NCI-H1092 treated with DMSO at 0.1 percent for 48 hours (cell line): ENCODE results near the gene WDPCP.
"Not testable (repeated sequence)": the region's sequence is repeated elsewhere in the genome, so short reads cannot be mapped to it uniquely, and the experiment has no call there.

Experiments
- DNase-seq: peaks from one replicate; lab custom pipeline; 2025; lab: John Stamatoyannopoulos, UW

WDPCP gene

DNA sequence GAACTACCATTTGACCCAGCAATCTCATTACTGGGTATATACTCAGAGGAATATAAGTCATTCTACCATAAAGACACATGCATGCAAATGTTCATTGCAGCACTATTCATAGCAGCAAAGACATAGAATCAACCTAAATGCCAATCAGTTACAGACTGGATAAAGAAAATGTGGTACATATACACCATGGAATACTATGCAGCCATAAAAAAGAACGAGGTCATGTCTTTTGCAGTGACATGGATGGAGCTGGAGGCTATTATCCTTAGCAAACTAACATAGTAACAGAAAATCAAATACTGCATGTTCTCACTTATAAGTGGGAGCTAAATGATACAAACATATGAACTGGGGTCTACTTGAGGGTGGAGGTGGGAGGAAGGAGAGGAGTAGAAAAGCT lies 230.6 kb downstream of the WDPCP start:
- DNase-seq: not testable (repeated sequence)

DNA sequence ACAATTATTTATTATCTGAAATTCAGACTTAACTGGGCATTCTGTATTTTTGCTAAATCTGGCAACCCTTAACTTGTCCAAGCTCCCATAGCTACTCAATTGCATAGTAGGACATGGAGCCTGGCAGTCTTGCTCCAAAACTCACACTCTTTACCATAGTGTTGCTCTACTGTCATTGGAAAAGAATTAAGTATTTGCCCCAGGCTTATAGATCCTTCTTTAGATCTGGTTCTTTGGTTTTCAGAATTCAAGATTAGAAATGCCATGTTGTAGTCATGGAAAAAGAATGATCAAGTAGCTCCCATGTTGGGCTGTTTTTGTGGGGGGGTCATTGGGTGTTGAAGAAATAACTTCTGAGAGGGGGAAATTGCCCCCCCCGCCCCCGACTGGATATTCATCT lies 240.9 kb downstream of the WDPCP start:
- no peak for DNase-seq

DNA sequence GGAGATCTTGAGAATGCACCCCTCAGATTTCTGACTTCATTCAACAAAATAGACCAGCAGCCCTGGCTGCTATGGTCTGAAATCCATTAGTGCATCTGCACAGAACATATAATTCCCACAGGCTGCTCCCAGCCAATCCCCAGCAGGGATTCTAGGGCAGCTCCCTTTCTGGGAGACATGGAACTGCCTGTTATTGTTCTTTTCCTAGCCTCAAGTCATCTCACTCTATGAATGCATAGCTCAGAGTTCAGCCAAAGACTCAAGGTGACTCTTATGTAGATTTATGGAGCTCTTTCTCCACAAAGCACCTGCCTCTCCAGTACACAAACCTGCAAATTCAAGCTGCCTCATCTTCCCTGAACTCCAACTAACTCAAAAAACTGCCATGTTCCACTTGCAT lies 241.9 kb downstream of the WDPCP start:
- DNase-seq: no peak

- DNase-seq: no peak
Measured at GRCh38 chr2:63345285-63345633, 243.0 kb downstream of the WDPCP start.

DNA sequence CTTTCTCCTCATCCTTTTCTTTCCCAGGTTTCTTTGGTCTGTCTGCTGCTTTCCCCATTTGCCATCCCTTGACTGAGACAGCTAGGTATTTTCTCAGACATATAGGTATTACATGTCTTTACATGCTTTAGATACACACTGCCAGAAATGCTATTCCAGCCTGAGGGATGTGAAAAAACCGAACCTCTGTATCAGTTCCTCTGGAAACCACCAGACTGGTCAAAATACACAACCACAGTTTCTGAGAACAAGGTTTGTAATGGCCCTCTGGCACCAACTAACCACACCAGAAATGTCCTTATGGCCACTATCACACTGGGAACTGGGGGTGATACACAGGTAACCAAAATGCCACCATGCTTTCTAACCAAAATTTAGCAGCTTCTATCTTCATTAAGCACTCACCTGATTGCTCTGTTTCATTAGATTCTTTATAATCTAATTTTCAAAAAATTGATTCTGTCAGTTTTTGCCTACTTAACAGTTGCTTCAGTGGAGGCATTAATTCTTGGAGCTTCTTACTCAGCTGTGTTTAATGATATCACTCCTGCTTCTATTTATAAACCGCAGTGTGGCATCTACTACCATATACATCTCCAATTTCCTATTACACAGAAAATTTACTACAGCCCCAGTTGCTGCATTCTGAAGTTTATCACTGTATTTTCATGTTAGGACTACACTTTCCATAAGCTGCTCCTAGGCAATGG lies 243.5 kb downstream of the WDPCP start:
- DNase-seq: no peak

DNA sequence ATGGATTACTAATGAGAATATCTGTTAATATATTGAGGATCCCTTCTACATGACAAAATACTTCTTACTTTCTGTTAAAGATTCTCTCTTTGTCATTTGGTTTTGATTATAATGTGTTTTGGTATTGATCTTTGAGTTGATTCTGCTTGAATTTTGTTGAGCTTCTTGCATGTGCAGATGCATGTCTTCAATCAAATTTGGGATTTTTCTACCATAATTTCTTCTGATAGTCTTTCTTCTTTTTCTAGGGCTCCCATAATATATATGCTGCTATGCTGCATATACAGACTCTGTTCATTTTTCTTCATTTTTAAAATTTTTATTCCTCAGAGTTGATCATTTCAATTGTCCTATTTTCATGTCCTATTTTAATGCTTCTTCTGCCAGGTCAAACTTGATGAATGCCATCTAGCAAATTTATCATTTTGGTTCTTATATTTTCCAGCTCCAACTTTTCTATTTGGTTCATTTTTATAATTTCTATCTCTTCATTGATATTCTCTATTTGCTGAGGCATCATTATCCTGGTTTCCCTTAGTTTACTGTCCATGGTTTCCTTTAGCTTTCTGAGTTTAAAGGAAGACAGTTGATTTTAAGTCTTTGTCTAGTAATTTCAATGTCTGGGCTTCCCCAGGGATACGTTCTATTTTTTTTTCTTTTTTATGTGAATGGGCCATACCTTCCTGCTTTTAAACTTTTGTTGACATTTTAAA lies 244.7 kb downstream of the WDPCP start:
- no peak for DNase-seq

DNA sequence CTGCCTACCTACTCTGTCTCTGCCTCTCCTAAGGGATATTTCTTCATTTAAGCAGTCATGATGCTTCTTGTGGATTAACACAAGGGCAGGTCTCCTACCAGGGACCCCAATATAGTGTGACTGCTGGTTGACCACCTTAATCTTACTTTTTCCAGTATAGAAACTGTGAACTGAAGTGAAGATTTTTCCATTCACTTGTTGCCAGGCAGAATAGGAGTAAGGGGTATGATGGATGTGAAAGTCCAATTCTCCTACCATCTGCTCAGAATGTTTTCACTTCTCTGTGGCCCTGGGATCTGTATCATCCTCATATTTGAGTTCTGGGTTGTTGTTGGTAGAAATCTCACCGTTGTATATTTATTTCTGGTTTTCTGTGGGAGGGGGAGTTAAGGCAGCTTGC lies 247.8 kb downstream of the WDPCP start:
- DNase-seq: no peak

DNA sequence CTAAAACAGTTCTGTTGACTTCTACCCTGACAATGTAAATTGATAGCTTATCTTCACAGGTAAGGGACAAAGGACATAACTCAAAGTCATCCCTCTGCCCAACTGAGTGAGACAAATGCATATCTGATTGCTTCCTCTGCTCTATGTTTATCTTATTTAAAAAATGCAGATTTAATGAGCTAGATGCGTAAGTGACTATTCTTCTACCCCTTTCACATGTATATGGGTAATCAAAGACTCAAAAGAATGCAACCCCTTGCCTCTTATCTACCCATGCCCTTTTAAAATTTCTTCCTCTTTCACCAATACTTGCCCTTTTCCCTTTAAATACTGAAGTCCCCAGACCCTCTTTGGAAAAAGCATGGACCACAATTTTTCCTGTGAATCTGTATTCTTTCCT lies 253.4 kb downstream of the WDPCP start:
- no peak for DNase-seq

GRCh38 chr2:63326473-63326872 lies 261.8 kb downstream of the WDPCP start:
- DNase-seq: no peak

GRCh38 chr2:63323662-63324061 lies 264.6 kb downstream of the WDPCP start:
- not testable (repeated sequence) for DNase-seq

- not testable (repeated sequence) for DNase-seq
Measured at GRCh38 chr2:63321973-63322372, 266.3 kb downstream of the WDPCP start.

- no peak for DNase-seq
Measured at GRCh38 chr2:63320669-63321068, 267.6 kb downstream of the WDPCP start.

- no peak for DNase-seq
Measured at GRCh38 chr2:63310614-63311013, 277.7 kb downstream of the WDPCP start.

GRCh38 chr2:63301481-63301880 lies 286.8 kb downstream of the WDPCP start:
- no peak for DNase-seq

DNA sequence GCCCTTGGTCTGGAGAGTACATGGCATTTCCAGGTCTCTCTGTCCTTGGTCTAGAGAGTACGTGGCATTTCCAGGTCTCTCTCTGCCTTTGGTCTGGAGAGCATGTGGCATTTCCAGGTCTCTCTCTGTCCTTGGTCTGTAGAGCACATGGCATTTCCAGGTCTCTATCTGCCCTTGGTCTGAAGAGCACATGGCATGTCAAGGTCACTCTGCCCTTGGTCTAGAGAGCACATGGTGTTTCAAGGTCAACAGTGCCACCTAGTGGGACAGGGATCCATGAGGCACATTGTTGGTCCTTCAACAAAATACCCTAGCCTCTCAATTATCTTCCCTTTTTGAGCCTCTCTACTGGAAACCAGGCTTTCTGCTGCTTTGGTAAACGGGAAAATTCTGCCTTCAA lies 287.4 kb downstream of the WDPCP start:
- no peak for DNase-seq

DNA sequence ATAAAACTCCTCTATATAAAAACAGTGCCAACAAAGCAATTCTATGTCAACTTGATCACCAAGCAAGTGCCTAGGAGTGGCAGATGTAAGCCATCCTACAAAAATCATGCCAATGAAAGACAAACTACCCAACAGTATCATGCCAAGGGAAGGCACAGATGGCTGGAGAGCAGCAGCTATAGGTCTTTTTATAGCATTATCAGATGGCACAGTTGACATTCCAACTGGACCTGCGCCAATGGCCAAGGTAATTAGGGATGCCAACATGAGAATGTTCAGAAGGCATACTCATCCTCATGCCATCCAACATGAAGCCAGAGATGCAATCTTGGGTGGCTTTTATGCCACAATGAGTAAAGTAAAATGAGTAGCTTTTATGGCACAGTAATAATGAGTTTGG lies 300.3 kb downstream of the WDPCP start:
- no peak for DNase-seq

DNA sequence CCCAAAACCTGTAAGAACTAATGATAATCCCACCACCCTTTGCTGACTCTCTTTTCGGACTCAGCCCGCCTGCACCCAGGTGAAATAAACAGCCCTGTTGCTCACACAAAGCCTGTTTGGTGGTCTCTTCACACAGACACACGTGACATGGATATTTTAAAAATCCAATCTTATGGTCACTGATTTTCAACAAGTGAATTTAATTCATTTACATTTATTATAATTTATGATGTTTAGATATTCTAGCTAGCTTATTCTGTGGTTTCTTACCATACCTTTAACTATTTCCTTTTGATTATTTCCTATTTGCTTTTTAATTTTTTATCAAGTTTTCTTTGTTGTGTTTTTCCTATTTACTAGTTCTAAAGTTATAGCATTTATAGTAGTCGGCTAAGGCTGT lies 301.8 kb downstream of the WDPCP start:
- not testable (repeated sequence) for DNase-seq

DNA sequence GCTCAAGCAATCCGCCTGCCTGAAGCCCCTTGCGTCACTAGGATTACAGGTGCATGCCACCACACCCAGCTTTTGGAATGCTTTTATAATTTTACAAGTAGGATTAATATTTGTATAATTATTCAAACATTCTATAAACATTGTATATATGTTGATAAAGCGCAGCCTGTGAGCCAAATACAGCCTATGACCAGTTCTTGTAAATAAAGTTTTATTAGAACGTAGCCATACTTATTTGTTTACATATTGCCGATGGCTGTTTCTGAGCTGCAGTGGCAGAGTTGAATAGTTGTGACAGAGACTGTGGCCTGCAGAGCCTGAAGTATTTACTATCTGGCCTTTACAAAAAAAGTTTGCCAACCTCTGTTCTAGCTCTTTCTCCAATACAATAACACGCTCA lies 305.0 kb downstream of the WDPCP start:
- no peak for DNase-seq

GRCh38 chr2:63272560-63272959 lies 315.7 kb downstream of the WDPCP start:
- DNase-seq: no peak

DNA sequence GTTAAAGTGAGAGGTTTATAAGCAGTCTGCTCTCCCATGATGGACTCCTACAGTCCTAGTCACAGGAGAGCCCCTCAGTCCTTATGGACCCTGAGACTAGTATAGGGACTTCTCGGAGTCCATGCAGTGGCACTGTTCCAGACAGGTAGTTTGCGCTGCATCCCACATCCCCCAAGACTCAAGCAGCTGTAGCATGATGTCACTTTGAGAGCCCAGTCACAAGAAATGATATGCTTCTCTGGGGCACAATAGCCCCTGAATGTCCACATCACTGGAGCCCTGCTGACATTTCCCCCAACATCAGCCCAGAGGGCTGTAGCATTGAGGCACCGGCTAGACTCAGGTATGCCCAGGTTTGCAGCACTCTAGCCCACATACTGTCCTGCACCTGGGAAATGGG lies 317.6 kb downstream of the WDPCP start:
- DNase-seq: no peak

DNA sequence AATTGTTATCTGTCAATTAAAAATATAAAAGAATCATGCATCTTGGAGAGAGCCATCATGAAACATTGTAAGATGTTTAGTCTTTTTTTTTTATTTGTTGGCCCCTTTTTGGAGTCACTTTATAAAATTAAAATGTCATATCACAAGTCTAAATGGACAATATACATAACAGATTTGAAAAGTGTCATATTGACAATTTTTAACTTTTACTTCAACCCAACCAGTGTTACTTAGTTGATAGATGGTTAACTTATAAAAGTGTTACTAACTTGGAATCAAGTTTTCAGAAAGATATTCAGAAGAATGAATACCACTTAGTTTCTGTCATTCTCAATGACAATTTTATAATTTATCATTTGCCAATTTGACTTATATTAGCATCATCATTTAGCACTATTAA lies 319.3 kb downstream of the WDPCP start:
- DNase-seq: no peak

DNA sequence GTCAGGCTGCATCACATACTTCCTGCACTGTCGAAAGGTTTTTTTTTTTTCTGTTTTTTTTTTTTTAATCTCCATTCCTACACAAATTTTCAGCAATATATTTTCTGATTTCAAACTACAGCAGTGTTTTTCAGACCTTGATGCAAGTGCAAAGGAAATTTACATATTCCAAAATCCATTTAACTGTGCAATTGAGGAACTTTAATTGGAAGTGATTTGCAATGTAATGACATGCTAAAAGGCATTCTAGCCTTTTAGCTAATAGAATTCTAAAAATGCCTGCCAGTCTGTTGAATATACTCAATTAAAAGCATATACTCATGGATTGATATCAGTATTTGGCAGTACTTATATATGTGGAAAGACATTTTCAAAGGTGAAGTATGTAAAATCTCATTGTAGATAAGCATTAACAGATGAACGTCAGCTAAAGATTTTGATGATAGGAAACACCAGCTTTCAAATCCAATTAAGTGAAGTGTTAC lies 327.1 kb downstream of the WDPCP start:
- DNase-seq: no peak

GRCh38 chr2:63257473-63257872 lies 330.8 kb downstream of the WDPCP start:
- DNase-seq: no peak

DNA sequence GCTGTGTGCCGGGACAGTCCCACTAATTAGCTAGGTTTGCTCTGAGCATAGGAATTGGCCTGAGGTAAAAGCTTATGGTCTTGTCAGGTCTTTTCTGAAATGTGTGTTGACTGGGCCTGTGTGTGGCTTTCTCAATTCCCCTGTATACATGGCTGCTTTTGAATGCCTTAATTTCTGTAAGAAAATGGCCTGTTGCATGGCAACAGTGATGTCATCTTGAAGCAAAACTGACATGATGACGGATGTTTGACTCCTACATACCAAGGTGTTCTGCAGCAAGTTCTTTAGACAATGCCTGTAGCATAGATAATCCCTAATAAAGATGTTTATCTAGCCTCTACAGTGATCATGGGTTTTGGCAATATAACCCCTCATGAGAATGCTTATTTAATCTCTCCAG lies 339.1 kb downstream of the WDPCP start:
- no peak for DNase-seq
